ENCODE data around the gene AHR. TPM values are rescaled to one million over a fixed set of nuclear protein-coding genes. Genes with fewer than 3 reads are reported as not detected.

The AHR gene
- total RNA-seq, 1 donor from 2014 or later: 12.1 TPM

DNA sequence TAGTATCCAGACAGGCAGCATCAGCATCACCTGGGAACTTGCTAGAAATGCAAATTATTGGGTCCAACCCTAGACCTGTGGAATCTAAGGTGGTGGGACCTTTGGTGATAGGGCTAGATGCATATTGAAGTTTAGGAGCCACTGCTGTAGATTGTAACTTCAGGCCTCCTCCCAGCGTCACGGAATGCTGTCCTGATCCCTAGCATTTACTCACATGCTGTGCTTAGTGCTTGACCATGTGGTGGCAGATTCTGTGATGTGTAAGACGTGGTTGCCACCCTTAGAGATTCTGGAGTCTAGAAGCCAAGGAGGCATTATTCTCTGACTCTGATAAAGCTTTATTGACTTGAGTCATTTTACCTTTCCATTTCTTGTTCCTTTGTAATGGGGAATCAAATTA is 13.5 kb downstream of the AHR start:
- no peaks in the 10 kb centered on the region for H3K4me1 Mint-ChIP-seq
- no peaks in the 10 kb centered on the region for H3K27me3 Mint-ChIP-seq (ENCODE audit: low read depth)
- H3K9me3 Mint-ChIP-seq: no peaks in the 10 kb centered on the region
- H3K27ac Mint-ChIP-seq (ENCODE audit: unreplicated experiment): no peak overlapping the region
- no peak for DNase-seq (ENCODE audit: low read depth, low spot score)
- TF ChIP-seq, protein P1, sequence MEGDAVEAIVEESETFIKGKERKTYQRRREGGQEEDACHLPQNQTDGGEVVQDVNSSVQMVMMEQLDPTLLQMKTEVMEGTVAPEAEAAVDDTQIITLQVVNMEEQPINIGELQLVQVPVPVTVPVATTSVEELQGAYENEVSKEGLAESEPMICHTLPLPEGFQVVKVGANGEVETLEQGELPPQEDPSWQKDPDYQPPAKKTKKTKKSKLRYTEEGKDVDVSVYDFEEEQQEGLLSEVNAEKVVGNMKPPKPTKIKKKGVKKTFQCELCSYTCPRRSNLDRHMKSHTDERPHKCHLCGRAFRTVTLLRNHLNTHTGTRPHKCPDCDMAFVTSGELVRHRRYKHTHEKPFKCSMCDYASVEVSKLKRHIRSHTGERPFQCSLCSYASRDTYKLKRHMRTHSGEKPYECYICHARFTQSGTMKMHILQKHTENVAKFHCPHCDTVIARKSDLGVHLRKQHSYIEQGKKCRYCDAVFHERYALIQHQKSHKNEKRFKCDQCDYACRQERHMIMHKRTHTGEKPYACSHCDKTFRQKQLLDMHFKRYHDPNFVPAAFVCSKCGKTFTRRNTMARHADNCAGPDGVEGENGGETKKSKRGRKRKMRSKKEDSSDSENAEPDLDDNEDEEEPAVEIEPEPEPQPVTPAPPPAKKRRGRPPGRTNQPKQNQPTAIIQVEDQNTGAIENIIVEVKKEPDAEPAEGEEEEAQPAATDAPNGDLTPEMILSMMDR (conservative IDR thresholded peaks at IDR 0.05): no peak
- no peak overlapping the region for H3K4me3 Mint-ChIP-seq
- no peaks in the 10 kb centered on the region for H3K36me3 Mint-ChIP-seq (ENCODE audit: low read depth)

DNA sequence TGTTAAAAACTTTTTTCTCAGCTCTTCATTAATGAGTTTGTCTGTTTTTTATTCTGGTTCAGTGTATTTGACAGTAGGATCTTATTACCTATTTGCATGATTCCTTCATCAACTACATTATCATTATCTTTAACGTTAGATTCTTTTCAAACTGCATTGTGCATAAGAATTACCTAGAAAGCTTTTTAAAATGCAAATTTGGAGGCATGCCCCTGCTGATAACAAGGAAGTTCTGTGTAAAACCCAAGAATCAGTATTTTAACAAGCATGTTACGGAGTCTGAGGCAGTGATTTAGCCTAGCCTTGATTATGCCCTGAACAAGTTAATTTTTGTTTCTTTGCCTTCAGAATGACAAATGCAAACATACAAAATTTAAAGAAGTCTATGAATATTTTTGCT is 14.2 kb downstream of the AHR start:
- Mint-ChIP-seq H3K4me3 (no peak overlapping the region), H3K27me3 (ENCODE audit: low read depth) (no peaks in the 10 kb centered on the region)

DNA sequence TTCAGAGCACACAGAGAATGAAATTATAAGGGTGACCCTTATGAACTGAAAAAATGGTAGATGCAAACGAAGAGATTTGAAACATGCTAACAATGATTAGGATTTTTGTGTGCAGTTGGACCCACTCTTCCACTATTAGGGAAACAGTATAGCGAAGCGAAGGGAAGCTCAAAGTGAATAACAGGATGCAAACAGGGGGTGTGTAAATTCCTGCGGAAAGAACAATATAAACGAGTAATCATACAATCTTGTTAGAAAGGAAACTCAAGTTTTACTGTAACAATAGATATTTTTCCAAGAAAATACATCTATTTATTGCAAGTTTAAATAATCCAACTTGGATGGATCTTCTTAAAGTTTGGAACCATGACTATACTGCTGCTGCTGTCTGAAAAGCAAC is 14.7 kb downstream of the AHR start:
- TF ChIP-seq, protein P1 (conservative IDR thresholded peaks at IDR 0.05): no peak
- H3K27ac Mint-ChIP-seq (ENCODE audit: unreplicated experiment): no peak overlapping the region
- no peaks in the 10 kb centered on the region for H3K4me1 Mint-ChIP-seq
- no peak for DNase-seq (ENCODE audit: low read depth, low spot score)
- no peaks in the 10 kb centered on the region for H3K36me3 Mint-ChIP-seq (ENCODE audit: low read depth)
- H3K9me3 Mint-ChIP-seq: no peaks in the 10 kb centered on the region
- H3K4me3 Mint-ChIP-seq: no peak overlapping the region
- no peaks in the 10 kb centered on the region for H3K27me3 Mint-ChIP-seq (ENCODE audit: low read depth)

More for the DNA sequence above, 14.2 kb downstream of the AHR start:
- DNase-seq (ENCODE audit: low read depth, low spot score): no peak
- H3K9me3 Mint-ChIP-seq: no peaks in the 10 kb centered on the region
- H3K27ac Mint-ChIP-seq (ENCODE audit: unreplicated experiment): no peak overlapping the region
- no peaks in the 10 kb centered on the region for H3K36me3 Mint-ChIP-seq (ENCODE audit: low read depth)
- TF ChIP-seq, protein P1 (conservative IDR thresholded peaks at IDR 0.05): no peak
- no peaks in the 10 kb centered on the region for H3K4me1 Mint-ChIP-seq

DNA sequence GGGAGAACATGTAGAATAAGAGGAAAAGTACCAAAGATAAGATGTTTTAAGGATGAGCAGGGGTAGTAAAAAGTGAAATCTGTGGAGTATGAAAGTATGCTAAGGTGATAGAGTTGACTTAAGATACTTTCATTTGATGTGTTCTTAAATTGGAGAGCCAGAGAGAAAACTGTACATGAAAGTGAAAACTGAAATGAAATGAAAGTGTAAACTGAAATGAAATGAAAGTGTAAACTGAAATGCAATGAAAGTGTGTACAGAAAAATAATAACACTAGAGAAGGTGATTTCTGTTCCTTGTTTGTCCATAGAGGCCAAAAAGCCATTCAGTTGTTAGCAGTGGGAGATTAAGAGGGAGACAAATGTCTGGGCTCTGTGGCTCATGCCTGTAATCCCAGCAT is 17.5 kb downstream of the AHR start:
- no peak for DNase-seq (ENCODE audit: low read depth, low spot score)
- H3K27me3 Mint-ChIP-seq (ENCODE audit: low read depth): no peaks in the 10 kb centered on the region
- no peak overlapping the region for H3K27ac Mint-ChIP-seq (ENCODE audit: unreplicated experiment)
- H3K36me3 Mint-ChIP-seq (ENCODE audit: low read depth): no peaks in the 10 kb centered on the region
- H3K4me3 Mint-ChIP-seq: no peak overlapping the region
- no peaks in the 10 kb centered on the region for H3K4me1 Mint-ChIP-seq
- TF ChIP-seq, protein P1 (conservative IDR thresholded peaks at IDR 0.05): no peak
- H3K9me3 Mint-ChIP-seq: no peaks in the 10 kb centered on the region

DNA sequence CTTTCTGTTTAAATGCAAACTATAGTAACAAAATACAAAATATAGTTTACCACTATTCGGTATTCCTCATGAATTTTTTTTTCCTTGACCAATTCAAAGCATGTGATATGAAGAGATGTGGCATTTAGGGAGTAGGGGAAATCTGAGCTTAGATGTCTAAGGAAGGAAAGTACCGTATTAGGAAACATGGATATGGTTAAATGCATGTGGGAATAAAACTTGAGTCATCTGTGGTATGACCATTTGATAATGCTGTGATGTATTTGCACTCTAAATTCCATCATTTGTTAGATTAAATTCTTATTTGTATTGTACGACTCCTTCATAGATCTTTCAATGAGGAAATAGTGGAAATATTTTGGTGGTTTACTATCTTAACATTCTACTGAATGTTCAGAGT is 19.7 kb downstream of the AHR start:
- Mint-ChIP-seq H3K36me3 (ENCODE audit: low read depth) (no peaks in the 10 kb centered on the region), H3K9me3 (no peaks in the 10 kb centered on the region), H3K27me3 (ENCODE audit: low read depth) (no peaks in the 10 kb centered on the region), H3K4me3 (no peak overlapping the region), H3K27ac (ENCODE audit: unreplicated experiment) (no peak overlapping the region), H3K4me1 (no peaks in the 10 kb centered on the region)
- no peak for DNase-seq (ENCODE audit: low read depth, low spot score)
- TF ChIP-seq, protein P1 (conservative IDR thresholded peaks at IDR 0.05): no peak
